Measurements from ENCODE around the gene POLR2J.
"Not testable (repeated sequence)": the region's sequence is repeated elsewhere in the genome, so short reads cannot be mapped to it uniquely, and the experiment has no call there.

Gene POLR2J

DNA sequence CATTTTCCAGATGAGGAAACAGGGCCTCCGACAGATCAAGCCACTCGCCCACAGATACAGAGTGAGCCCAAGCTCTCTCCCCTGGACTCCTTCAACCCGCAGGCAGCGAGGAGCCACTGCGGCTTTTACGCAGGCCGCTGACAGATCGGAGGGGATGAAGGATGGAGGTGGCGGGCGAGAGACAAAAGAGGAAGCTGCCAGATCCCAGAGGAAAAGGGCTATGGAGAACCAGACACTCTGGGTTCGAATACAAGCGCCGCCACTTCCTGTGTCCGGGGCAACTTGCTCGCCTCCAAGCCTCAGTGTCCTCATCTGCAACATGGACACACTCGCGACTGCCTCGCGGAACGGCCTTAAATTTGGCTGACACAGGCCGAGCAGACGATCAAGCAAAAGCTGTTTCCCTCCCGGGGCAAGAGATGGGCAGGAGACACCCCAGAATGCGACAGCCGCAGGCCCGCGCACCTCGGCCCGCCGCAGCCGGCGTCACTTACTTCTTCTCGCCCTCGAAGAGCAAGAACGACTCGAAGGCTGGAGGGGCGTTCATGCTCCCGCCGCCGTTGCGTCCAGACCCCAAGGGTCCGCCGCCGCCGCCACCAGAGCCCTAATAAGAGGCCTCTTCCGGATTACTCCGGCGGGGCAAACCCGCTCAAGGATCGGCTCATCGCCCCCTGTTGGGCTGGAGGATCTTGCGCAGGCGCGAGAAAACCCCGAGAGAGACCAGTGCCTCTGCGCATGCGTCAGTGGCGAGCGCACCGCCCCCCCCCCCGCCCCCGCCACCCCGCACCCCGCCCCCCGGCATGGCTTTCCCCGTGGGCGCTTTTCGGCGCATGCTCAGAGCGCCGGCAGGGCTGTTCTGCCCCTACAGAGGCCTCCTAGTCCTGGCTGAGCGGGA is at the start of gene POLR2J:
Gene POLR2J, minus strand, starts transcription at position 609 of the 895 bp plus-strand sequence. Its CDS starts 62 bp downstream, at position 547.
- not testable (repeated sequence) for H3K4me3 ChIP-seq (ENCODE audit: low read length); H3K9ac ChIP-seq (ENCODE audit: low read length); H3K27ac ChIP-seq (ENCODE audit: low read depth, low read length); H3K27me3 ChIP-seq (ENCODE audit: control insufficient read depth, insufficient read depth, low read length); H3K4me1 ChIP-seq (ENCODE audit: control insufficient read depth, insufficient read depth, low read length); H3K36me3 ChIP-seq (ENCODE audit: control insufficient read depth, insufficient read depth, low read length)

DNA sequence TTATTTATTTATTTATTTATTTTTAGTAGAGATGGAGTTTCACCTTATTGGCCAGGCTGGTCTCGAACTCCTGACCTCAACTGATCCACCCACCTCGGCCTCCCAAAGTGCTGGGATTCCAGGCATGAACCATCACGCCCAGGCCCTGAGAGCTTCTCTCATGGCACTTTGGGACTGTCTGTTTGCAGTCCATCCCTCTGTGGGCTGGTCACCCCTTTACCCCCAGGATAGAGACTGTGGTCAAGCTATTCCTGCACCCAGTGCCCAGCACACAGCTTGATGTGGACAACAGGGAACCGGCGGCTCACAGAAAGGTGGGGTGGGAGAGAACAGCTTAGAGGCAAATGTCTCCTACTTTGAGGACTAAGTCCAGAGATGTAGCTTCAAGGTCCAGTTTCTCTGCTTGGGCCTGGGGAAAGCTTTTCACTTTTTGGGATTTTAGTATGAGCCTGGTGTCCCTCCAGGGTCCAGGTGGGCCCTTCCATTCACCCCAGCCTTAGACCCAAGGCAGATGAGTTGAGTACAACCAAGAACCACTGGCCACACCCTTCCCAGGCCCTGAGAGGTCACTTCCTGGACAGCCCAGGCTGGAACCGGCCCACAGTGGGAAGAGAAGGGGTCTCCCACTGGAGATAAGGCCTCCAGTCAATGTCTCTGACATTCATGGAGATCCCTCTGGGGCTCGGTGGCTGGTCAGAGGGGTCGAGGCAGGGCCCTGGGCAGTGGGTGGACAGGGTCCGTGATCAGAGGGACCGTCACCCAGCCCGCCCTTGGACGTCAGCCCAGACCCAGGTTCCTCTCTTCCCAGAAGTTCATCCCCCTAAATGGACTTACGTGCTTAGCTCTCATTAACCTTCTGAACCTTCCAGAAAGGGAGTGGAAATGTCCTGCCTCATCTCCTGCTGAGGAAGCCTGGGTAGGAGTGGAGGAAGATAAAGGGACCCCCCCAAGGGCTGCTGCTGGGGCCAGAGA is 49.4 kb upstream of the POLR2J start:
- H3K27ac ChIP-seq (ENCODE audit: low read depth, low read length); H3K4me1 ChIP-seq (ENCODE audit: control insufficient read depth, insufficient read depth, low read length); H3K36me3 ChIP-seq (ENCODE audit: control insufficient read depth, insufficient read depth, low read length); H3K27me3 ChIP-seq (ENCODE audit: control insufficient read depth, insufficient read depth, low read length); H3K4me3 ChIP-seq (ENCODE audit: low read length); H3K9ac ChIP-seq (ENCODE audit: low read length): not testable (repeated sequence)

GRCh38 chr7:102527182-102527581 is 48.5 kb upstream of the POLR2J start:
- H3K27me3 ChIP-seq (ENCODE audit: control insufficient read depth, insufficient read depth, low read length); H3K36me3 ChIP-seq (ENCODE audit: control insufficient read depth, insufficient read depth, low read length); H3K4me1 ChIP-seq (ENCODE audit: control insufficient read depth, insufficient read depth, low read length); H3K27ac ChIP-seq (ENCODE audit: low read depth, low read length); H3K9ac ChIP-seq (ENCODE audit: low read length); H3K4me3 ChIP-seq (ENCODE audit: low read length): not testable (repeated sequence)

DNA sequence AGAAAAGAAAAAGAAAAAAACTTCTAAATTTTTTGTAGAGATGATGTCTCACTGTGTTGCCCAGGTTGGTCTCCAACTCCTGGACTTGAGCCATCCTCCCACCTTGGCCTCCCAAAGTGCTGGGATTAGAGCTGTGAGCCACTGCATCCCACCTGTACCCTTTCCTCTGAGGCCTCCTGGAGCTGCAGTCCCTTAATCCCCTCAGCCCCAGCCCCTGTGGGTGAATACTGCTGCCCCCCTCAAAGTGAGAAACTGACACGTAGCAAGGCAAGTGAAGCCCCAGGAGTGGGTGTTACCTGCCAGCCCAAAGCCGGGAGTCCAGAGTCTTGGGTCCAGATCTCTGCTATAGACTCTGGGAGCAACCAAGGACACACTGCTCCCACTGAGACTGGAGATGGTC is 46.1 kb upstream of the POLR2J start:
- not testable (repeated sequence) for H3K4me1 ChIP-seq (ENCODE audit: control insufficient read depth, insufficient read depth, low read length); H3K4me3 ChIP-seq (ENCODE audit: low read length); H3K27ac ChIP-seq (ENCODE audit: low read depth, low read length); H3K27me3 ChIP-seq (ENCODE audit: control insufficient read depth, insufficient read depth, low read length); H3K36me3 ChIP-seq (ENCODE audit: control insufficient read depth, insufficient read depth, low read length); H3K9ac ChIP-seq (ENCODE audit: low read length)

- H3K4me1 ChIP-seq (ENCODE audit: control insufficient read depth, insufficient read depth, low read length); H3K4me3 ChIP-seq (ENCODE audit: low read length); H3K27ac ChIP-seq (ENCODE audit: low read depth, low read length); H3K36me3 ChIP-seq (ENCODE audit: control insufficient read depth, insufficient read depth, low read length); H3K9ac ChIP-seq (ENCODE audit: low read length); H3K27me3 ChIP-seq (ENCODE audit: control insufficient read depth, insufficient read depth, low read length): not testable (repeated sequence)
Observed at GRCh38 chr7:102520797-102521196, 42.1 kb upstream of the POLR2J start.

DNA sequence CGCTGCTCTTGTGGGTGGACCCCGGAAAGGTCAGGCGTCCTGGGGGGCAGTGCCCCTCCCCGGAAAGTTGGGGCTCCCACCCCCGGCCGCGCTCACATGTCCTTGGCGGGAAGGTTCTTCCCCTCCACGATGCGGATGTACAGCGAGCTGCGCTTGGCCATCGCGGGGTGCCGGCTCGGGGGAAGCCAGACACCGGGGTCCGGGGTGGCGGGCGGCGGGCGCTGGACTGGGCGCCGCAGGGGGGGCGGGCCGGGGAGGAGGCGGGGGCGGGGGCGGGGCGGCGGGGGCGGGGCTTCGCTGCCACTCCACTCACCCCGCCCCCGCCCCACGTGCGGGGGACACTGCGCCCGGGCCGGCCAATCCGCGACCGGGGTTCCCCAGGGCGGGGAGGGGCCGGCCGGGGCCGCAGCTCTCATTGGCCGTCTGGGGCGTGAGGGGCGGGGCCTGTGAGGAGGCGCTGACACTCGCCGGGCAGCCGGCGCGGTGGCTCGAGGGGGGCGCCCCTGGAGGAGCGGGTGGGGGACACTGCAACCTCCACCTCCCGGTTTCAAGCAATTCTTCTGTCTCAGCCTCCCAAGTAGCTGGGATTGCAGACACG is 38.9 kb upstream of the POLR2J start, which contains the start of gene RASA4B:
Gene RASA4B, minus strand, starts transcription at position 228 of the 598 bp plus-strand sequence. Its CDS starts 67 bp downstream, at position 161.
- H3K36me3 ChIP-seq (ENCODE audit: control insufficient read depth, insufficient read depth, low read length); H3K4me1 ChIP-seq (ENCODE audit: control insufficient read depth, insufficient read depth, low read length); H3K27me3 ChIP-seq (ENCODE audit: control insufficient read depth, insufficient read depth, low read length); H3K9ac ChIP-seq (ENCODE audit: low read length); H3K4me3 ChIP-seq (ENCODE audit: low read length); H3K27ac ChIP-seq (ENCODE audit: low read depth, low read length): not testable (repeated sequence)

DNA sequence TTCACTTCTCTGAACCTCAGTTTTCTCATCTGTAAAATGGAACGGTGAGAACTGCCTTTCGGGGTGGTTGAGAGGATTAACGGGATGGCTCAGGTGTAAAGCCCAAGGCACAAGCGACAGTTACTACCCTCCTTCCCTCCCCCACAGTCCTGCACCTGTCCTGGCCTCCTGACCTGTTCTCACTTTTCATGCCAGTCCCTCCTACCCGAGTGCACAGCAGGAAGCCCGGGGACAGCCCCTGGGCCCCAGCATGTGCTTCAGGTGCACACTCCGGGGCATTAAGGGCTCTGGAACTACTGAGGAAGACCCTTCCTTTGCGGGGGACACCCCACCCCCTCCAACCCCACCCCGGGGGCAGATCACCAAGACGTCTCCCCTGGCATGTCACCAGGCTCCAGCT is 38.2 kb upstream of the POLR2J start:
- H3K36me3 ChIP-seq (ENCODE audit: control insufficient read depth, insufficient read depth, low read length); H3K27me3 ChIP-seq (ENCODE audit: control insufficient read depth, insufficient read depth, low read length); H3K27ac ChIP-seq (ENCODE audit: low read depth, low read length); H3K4me1 ChIP-seq (ENCODE audit: control insufficient read depth, insufficient read depth, low read length); H3K9ac ChIP-seq (ENCODE audit: low read length); H3K4me3 ChIP-seq (ENCODE audit: low read length): not testable (repeated sequence)

- H3K27me3 ChIP-seq (ENCODE audit: control insufficient read depth, insufficient read depth, low read length); H3K4me3 ChIP-seq (ENCODE audit: low read length); H3K36me3 ChIP-seq (ENCODE audit: control insufficient read depth, insufficient read depth, low read length); H3K9ac ChIP-seq (ENCODE audit: low read length); H3K27ac ChIP-seq (ENCODE audit: low read depth, low read length); H3K4me1 ChIP-seq (ENCODE audit: control insufficient read depth, insufficient read depth, low read length): not testable (repeated sequence)
Observed at GRCh38 chr7:102515889-102516288, 37.2 kb upstream of the POLR2J start.

DNA sequence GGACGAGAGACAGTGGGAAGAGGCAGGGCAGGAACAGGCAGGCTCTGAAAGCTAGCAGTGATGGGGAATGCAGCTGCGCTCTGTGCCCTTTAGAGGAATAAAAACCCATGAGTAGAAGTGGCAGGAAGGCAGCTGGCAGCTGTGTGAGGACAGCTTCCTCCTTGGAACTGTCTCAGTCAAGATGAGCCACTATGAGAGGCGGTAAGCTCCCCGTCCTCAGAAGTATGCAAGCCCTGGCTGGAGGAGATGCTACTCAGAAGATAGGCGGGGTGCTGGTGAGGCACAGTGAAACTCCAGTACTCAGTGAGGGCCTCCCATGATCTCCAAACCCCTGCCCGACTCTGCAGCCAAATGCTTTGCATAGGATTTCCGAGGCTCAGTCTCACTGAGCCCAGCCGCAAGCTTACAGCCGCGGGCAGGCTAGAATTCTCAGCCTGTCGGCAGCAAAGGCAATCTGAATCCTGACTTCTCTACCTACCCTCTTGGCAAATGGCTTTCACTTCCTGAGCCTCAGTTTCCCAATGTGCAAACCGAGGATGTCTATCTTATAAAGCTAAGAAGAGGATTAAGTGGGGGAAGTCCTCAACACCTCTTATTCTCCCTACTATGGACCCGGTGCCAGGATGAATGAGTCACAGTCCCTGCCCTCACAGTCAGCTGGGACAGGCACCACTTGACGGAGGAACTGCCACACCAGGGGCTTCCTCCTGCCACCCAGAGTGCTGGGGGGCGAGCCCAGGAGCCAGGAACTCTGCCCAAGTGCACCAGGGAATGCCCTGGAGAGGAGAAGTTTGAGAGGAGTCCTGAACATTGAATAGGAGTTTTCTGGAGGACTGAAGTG is 36.4 kb upstream of the POLR2J start:
- H3K9ac ChIP-seq (ENCODE audit: low read length); H3K27ac ChIP-seq (ENCODE audit: low read depth, low read length); H3K4me1 ChIP-seq (ENCODE audit: control insufficient read depth, insufficient read depth, low read length); H3K4me3 ChIP-seq (ENCODE audit: low read length); H3K27me3 ChIP-seq (ENCODE audit: control insufficient read depth, insufficient read depth, low read length); H3K36me3 ChIP-seq (ENCODE audit: control insufficient read depth, insufficient read depth, low read length): not testable (repeated sequence)

DNA sequence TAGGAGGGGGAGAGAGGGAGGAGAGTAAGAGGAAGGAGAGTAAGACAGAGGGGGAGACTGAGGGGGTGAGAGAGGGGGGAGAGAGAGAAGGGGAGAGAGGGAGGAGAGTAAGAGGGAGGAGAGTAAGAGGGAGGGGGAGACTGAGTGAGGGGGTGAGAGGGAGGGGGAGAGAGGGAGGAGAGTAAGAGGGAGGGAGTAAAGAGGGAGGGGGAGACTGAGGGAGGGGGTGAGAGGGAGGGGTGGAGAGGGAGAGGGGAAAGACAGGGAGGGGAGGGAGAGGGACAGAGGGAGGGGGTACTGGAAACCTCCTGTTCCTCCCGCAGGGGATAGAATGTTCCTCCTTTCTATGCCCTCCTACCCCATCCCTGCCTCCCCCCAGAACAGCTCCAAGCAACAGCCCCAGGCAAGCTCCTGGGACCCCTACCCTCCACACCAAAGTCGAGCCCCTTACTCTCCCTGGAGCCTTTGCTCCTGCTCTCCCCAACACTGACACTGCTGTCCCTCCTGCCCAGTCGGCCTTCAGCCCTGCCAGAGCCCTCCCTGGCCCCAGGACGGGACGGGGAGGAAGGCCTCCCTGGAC is 34.0 kb upstream of the POLR2J start:
- not testable (repeated sequence) for H3K9ac ChIP-seq (ENCODE audit: low read length); H3K4me1 ChIP-seq (ENCODE audit: control insufficient read depth, insufficient read depth, low read length); H3K36me3 ChIP-seq (ENCODE audit: control insufficient read depth, insufficient read depth, low read length); H3K27me3 ChIP-seq (ENCODE audit: control insufficient read depth, insufficient read depth, low read length)
- H3K27ac ChIP-seq (ENCODE audit: low read depth, low read length), result peak overlapping the region; percentile 72
- H3K4me3 ChIP-seq (ENCODE audit: low read length), result peak overlapping the region; percentile 4

GRCh38 chr7:102511860-102512522 is 33.3 kb upstream of the POLR2J start:
- peak overlapping the region; percentile 72 for H3K27ac ChIP-seq (ENCODE audit: low read depth, low read length)
- H3K4me1 ChIP-seq (ENCODE audit: control insufficient read depth, insufficient read depth, low read length); H3K9ac ChIP-seq (ENCODE audit: low read length); H3K36me3 ChIP-seq (ENCODE audit: control insufficient read depth, insufficient read depth, low read length); H3K27me3 ChIP-seq (ENCODE audit: control insufficient read depth, insufficient read depth, low read length); H3K4me3 ChIP-seq (ENCODE audit: low read length): not testable (repeated sequence)

All from rectal smooth muscle tissue (tissue), 1 donor.